Measurements from ENCODE around the gene LRRC1.

Gene LRRC1

GRCh38 chr6:53896196-53896595 lies 101.4 kb downstream of the LRRC1 start:
- peak; percentile 38 for DNase-seq

GRCh38 chr6:53898026-53898795 lies 103.4 kb downstream of the LRRC1 start:
- no peak for DNase-seq

GRCh38 chr6:53899512-53899911 lies 104.7 kb downstream of the LRRC1 start:
- no peak for DNase-seq

- DNase-seq = no peak
Observed at GRCh38 chr6:53903357-53903756, 108.6 kb downstream of the LRRC1 start.

- no peak for DNase-seq
Observed at GRCh38 chr6:53906103-53906502, 111.3 kb downstream of the LRRC1 start.

GRCh38 chr6:53906842-53907241 lies 112.0 kb downstream of the LRRC1 start:
- DNase-seq = no peak

GRCh38 chr6:53910834-53911233 lies 116.0 kb downstream of the LRRC1 start:
- DNase-seq = no peak

GRCh38 chr6:53912661-53913060 lies 117.9 kb downstream of the LRRC1 start:
- no peak for DNase-seq

- DNase-seq = no peak
Observed at GRCh38 chr6:53913286-53913685, 118.5 kb downstream of the LRRC1 start.

- DNase-seq = no peak
Observed at GRCh38 chr6:53915026-53915691, 120.4 kb downstream of the LRRC1 start.

- no peak for DNase-seq
Observed at GRCh38 chr6:53916804-53917463, 122.1 kb downstream of the LRRC1 start.

GRCh38 chr6:53917464-53917842 lies 122.6 kb downstream of the LRRC1 start:
- DNase-seq = no peak

GRCh38 chr6:53918854-53919510 lies 124.2 kb downstream of the LRRC1 start:
- DNase-seq = no peak

GRCh38 chr6:53919881-53920360 lies 125.1 kb downstream of the LRRC1 start:
- no peak for DNase-seq

GRCh38 chr6:53920881-53921280 lies 126.1 kb downstream of the LRRC1 start:
- no peak for DNase-seq

- no peak for DNase-seq
Observed at GRCh38 chr6:53921639-53922038, 126.8 kb downstream of the LRRC1 start.

GRCh38 chr6:53922539-53922981 lies 127.8 kb downstream of the LRRC1 start:
- DNase-seq = no peak

GRCh38 chr6:53924277-53924676 lies 129.5 kb downstream of the LRRC1 start:
- DNase-seq = no peak

- no peak for DNase-seq
Observed at GRCh38 chr6:53924821-53925422, 130.1 kb downstream of the LRRC1 start.

GRCh38 chr6:53925891-53926290 lies 131.1 kb downstream of the LRRC1 start:
- DNase-seq = no peak

- DNase-seq = peak; percentile 46
Observed at GRCh38 chr6:53926505-53926904, 131.7 kb downstream of the LRRC1 start.

- no peak for DNase-seq
Observed at GRCh38 chr6:53928641-53929040, 133.8 kb downstream of the LRRC1 start.
